H1 (cell line): ENCODE data around the gene NUCB1. TPM values are rescaled to one million over a fixed set of nuclear protein-coding genes. Genes with fewer than 3 reads are reported as not detected.
"Not testable (repeated sequence)": the region's sequence is repeated elsewhere in the genome, so short reads cannot be mapped to it uniquely, and the experiment has no call there.

Source experiments
- CTCF ChIA-PET: fragments of 300-600 bp; sonication (Branson Sonifier 250); formaldehyde crosslinking; loops from one replicate; lab custom pipeline; 2021; ENCODE audit not compliant: partially characterized antibody; lab: Charles Lee
- POLR2A ChIA-PET: fragments of 300-600 bp; sonication (Branson Sonifier 250); formaldehyde crosslinking; loops from one replicate; lab custom pipeline; 2021; ENCODE audit warnings: inconsistent platforms; ENCODE audit not compliant: partially characterized antibody; lab: Charles Lee
- DNase-seq, 2 experiments: peaks; one replicate each; pipeline versions ENCODE4 v3.0.0 to v3.0.0-alpha.2; 2010 to 2022; ENCODE audit warnings: low spot score in 2 of 2, low read depth in 1 of 2, mixed read lengths in 1 of 2
- FAIRE-seq: peaks from 2 replicates; lab custom pipeline; 2011; peaks lifted over from hg19 to GRCh38; lab: Jason Lieb, UNC
- H2AFZ ChIP-seq: 2 replicates; pipeline ENCODE4 v1.8.1; 2012; ENCODE audit warnings: low read length, inconsistent platforms
- H2AK5ac ChIP-seq: 2 replicates; pipeline ENCODE4 v1.6.1; 2013; ENCODE audit warnings: low read depth, low read length
- H2BK120ac ChIP-seq: replicated peaks from 2 replicates; pipeline ENCODE3; 2013; ENCODE audit warnings: low read depth, low read length, inconsistent platforms
- H2BK12ac ChIP-seq: 2 replicates; pipeline ENCODE4 v1.6.1; 2013; ENCODE audit warnings: low read depth, low read length
- H2BK15ac ChIP-seq: 2 replicates; pipeline ENCODE4 v1.6.1; 2013; ENCODE audit warnings: low read length
- H2BK20ac ChIP-seq: 2 replicates; pipeline ENCODE4 v1.6.1; 2013; ENCODE audit warnings: low read length
- H2BK5ac ChIP-seq: 2 replicates; pipeline ENCODE4 v1.6.1; 2013; ENCODE audit warnings: low read depth, low read length
- H3K14ac ChIP-seq: 2 replicates; pipeline ENCODE4 v1.6.1; 2013; ENCODE audit warnings: inconsistent platforms; ENCODE audit not compliant: insufficient read length
- H3K18ac ChIP-seq: 2 replicates; pipeline ENCODE4 v1.6.1; 2013; ENCODE audit warnings: low read length; ENCODE audit errors: extremely low read depth
- H3K23ac ChIP-seq: 2 replicates; pipeline ENCODE4 v1.6.1; 2013; ENCODE audit warnings: inconsistent platforms; ENCODE audit not compliant: insufficient read length
- H3K23me2 ChIP-seq: 2 replicates; pipeline ENCODE4 v1.6.1; 2013; ENCODE audit warnings: low read depth, low read length
- H3K27ac ChIP-seq: 2 replicates; pipeline ENCODE4 v1.6.1; 2011; ENCODE audit warnings: low read depth, low read length, inconsistent platforms
- H3K27me3 ChIP-seq, 4 experiments: replicated peaks in 1 of 4; 1 replicate in 1 of 4; 2 replicates in 3 of 4; pipeline versions ENCODE4 v1.6.1 to v1.8.1; 2011 to 2013; ENCODE audit warnings: low read length in 3 of 4, mild to moderate bottlenecking in 3 of 4, inconsistent platforms in 2 of 4, mixed read lengths in 2 of 4, moderate library complexity in 1 of 4; ENCODE audit not compliant: control insufficient read depth in 3 of 4, insufficient read depth in 3 of 4; ENCODE audit errors: extremely low read depth in 1 of 4
- H3K36me3 ChIP-seq, 4 experiments: 2 replicates each; pipeline versions ENCODE4 v1.6.1 to v1.8.1; 2011 to 2013; ENCODE audit warnings: mild to moderate bottlenecking in 4 of 4, low read length in 3 of 4, moderate library complexity in 2 of 4, control low read depth in 1 of 4, inconsistent platforms in 1 of 4; ENCODE audit not compliant: insufficient read depth in 4 of 4, control insufficient read depth in 2 of 4
- H3K4ac ChIP-seq: replicated peaks from 2 replicates; pipeline ENCODE3; 2013; ENCODE audit warnings: low read length, low read depth, mixed read lengths, inconsistent platforms; ENCODE audit not compliant: insufficient read length
- H3K4me1 ChIP-seq, 4 experiments: replicated peaks in 1 of 4; 1 replicate in 1 of 4; 2 replicates in 3 of 4; pipeline versions ENCODE4 v1.6.1 to v1.8.1; 2011 to 2013; ENCODE audit warnings: low read length in 3 of 4, inconsistent platforms in 2 of 4, mixed read lengths in 1 of 4; ENCODE audit not compliant: insufficient read depth in 4 of 4, control insufficient read depth in 3 of 4
- H3K4me2 ChIP-seq, 2 experiments: 2 replicates each; pipeline versions ENCODE4 v1.6.1 to v1.8.1; 2011 to 2013; ENCODE audit warnings: low read depth in 2 of 2, low read length in 2 of 2, control low read depth in 1 of 2, inconsistent platforms in 1 of 2, mild to moderate bottlenecking in 1 of 2; ENCODE audit not compliant: insufficient read depth in 1 of 2
- H3K4me3 ChIP-seq, 4 experiments: fragments of 200-600, 300-600 bp in 1 of 4; sonication (generic), shearing (Covaris generic), sonication (Bioruptor Twin) in 1 of 4; 2 replicates each; pipeline versions ENCODE4 v1.5.1 to v1.8.1; 2011 to 2016; ENCODE audit warnings: low read length in 4 of 4, low read depth in 3 of 4, control low read depth in 2 of 4, inconsistent platforms in 2 of 4, mild to moderate bottlenecking in 2 of 4, mixed read lengths in 1 of 4, moderate library complexity in 1 of 4; ENCODE audit not compliant: insufficient read depth in 2 of 4; ENCODE audit errors: extremely low read depth in 1 of 4
- H3K56ac ChIP-seq: replicated peaks from 2 replicates; pipeline ENCODE3; 2013; ENCODE audit warnings: low read depth, mild to moderate bottlenecking, mixed read lengths, low read length, inconsistent platforms; ENCODE audit not compliant: insufficient read length
- H3K79me1 ChIP-seq: 2 replicates; pipeline ENCODE4 v1.6.1; 2013; ENCODE audit warnings: low read depth, low read length, control low read depth
- H3K79me2 ChIP-seq, 2 experiments: 2 replicates each; pipeline versions ENCODE4 v1.6.1 to v1.8.1; 2012 to 2013; ENCODE audit warnings: low read length in 2 of 2, mild to moderate bottlenecking in 2 of 2, inconsistent platforms in 1 of 2; ENCODE audit not compliant: insufficient read depth in 2 of 2, control insufficient read depth in 1 of 2
- H3K9ac ChIP-seq, 4 experiments: replicated peaks in 1 of 4; 1 replicate in 1 of 4; 2 replicates in 3 of 4; pipeline versions ENCODE4 v1.6.1 to v1.8.1; 2011 to 2013; ENCODE audit warnings: low read depth in 3 of 4, low read length in 3 of 4, control low read depth in 2 of 4, mild to moderate bottlenecking in 2 of 4, moderate library complexity in 2 of 4, inconsistent platforms in 1 of 4; ENCODE audit errors: extremely low read depth in 1 of 4
- H3K9me3 ChIP-seq, 2 experiments: 2 replicates each; pipeline versions ENCODE4 v1.6.1 to v1.8.1; 2012 to 2013; ENCODE audit warnings: mild to moderate bottlenecking in 2 of 2, moderate library complexity in 2 of 2, control low read depth in 1 of 2, inconsistent platforms in 1 of 2, low read depth in 1 of 2, low read length in 1 of 2, mixed read lengths in 1 of 2; ENCODE audit not compliant: insufficient read depth in 2 of 2
- H4K20me1 ChIP-seq, 2 experiments: replicated peaks in 1 of 2; 2 replicates each; pipeline versions ENCODE3 to v1.8.1; 2011 to 2013; ENCODE audit warnings: inconsistent platforms in 2 of 2, low read length in 2 of 2, mild to moderate bottlenecking in 1 of 2; ENCODE audit not compliant: insufficient read depth in 2 of 2, control insufficient read depth in 1 of 2
- H4K5ac ChIP-seq: 2 replicates; pipeline ENCODE4 v1.6.1; 2013; ENCODE audit warnings: low read length, low read depth, mixed read lengths, inconsistent platforms; ENCODE audit not compliant: insufficient read length
- H4K8ac ChIP-seq: 2 replicates; pipeline ENCODE4 v1.8.0; 2013; ENCODE audit warnings: mild to moderate bottlenecking, moderate library complexity, low read length, inconsistent platforms; ENCODE audit not compliant: insufficient read depth; ENCODE audit errors: extremely low read depth
- H4K91ac ChIP-seq: replicated peaks from 2 replicates; pipeline ENCODE3; 2013; ENCODE audit warnings: low read length, mixed read lengths, inconsistent platforms; ENCODE audit not compliant: insufficient read length
- WGBS, 2 experiments: shearing (Covaris generic) in 1 of 2; methylation state at CpG; one replicate each; pipeline versions ENCODE4 v1.1.6 to v1.1.7; 2013 to 2015; ENCODE audit warnings: low lambda C conversion rate in 2 of 2, mixed read lengths in 2 of 2, inconsistent platforms in 1 of 2, low coverage in 1 of 2, missing lambda C conversion rate in 1 of 2; ENCODE audit not compliant: insufficient replicate concordance in 2 of 2, insufficient coverage in 1 of 2, insufficient read length in 1 of 2; ENCODE audit errors: extremely low coverage in 1 of 2, missing lambda C conversion rate in 1 of 2; 5-methylcytosine and 5-hydroxymethylcytosine counted together
- polyA plus RNA-seq, 7 experiments: library from polyadenylated mRNA; depleted of rRNA in 3 of 7; stranded (reverse) in 5 of 7; unstranded in 2 of 7; fragments of >200 nt in 5 of 7; fragments of 200-250 nt in 2 of 7; gene quantifications; 1 replicate in 5 of 7; 2 replicates in 1 of 7; 4 replicates in 1 of 7; pipeline versions ENCODE4 v1.2.1 to v1.2.3, GENCODE V29; 2011 to 2013; ENCODE audit warnings: missing spikeins in 2 of 7, mixed read lengths in 2 of 7
- total RNA-seq: library from RNA; stranded (reverse); fragmentation: NEBNext Ultra II Directional; extraction: Animal tissue kit (Norgen Biotek cat#: 25700); gene quantifications from 2 replicates; pipeline ENCODE4 v1.2.1, GENCODE V29; 2021

The NUCB1 gene
- total and polyA plus RNA-seq, 2 of the 8 experiments (the other 6 are each of a cell fraction or from before 2014, with no cell fraction given) = 111 to 121 TPM

DNA sequence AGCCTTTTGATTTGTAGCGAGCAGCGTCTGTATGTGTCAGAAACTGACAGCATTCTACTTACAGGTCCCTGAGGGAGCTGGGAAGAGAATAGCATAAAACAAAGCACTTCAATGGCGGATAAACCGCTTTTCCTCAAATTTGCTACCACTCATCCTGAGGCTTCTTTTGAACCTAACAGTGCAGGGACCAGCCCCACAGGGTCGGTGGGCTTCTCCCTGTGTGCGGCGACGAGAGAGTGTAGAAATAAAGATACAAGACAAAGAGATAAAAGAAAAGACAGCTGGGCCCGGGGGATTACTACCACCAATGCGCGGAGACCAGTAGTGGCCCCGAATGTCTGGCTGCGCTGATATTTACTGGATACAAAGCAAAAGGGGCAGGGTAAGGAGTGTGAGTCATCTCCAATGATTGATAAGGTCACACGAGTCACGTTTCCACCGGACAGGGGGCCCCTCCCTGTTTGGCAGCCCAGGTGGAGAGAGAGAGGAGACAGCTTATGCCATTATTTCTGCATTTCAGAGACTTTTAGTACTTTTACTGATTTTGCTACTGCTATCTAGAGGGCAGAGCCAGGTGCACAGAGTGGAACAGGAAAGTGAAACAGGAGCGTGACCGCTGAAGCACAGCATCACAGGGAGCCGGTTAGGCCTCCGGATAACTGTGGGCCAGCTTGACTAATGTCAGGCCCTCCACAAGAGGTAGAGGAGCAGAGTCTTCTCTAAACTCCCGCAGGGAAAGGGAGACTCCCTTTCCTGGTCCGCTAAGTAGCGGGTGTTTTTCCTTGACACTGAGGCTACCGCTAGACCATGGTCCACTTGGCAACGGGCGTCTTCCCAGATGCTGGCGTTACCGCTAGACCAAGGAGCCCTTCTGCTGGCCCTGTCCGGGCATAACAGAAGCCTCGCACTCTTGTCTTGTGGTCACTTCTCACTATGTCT, 23.8 kb upstream of the NUCB1 start:
- not testable (repeated sequence) for H3K23me2 ChIP-seq, H2BK20ac ChIP-seq, H2AK5ac ChIP-seq, H2BK15ac ChIP-seq, H4K5ac ChIP-seq, H3K4me2 ChIP-seq, H3K79me1 ChIP-seq, DNase-seq, H4K91ac ChIP-seq, H2AFZ ChIP-seq, H4K8ac ChIP-seq, H3K27me3 ChIP-seq, H3K23ac ChIP-seq, H3K9ac ChIP-seq, H3K18ac ChIP-seq, H2BK12ac ChIP-seq, H3K9me3 ChIP-seq, H3K4me3 ChIP-seq, H2BK5ac ChIP-seq, H2BK120ac ChIP-seq, H3K14ac ChIP-seq, H3K27ac ChIP-seq, H3K56ac ChIP-seq, FAIRE-seq, H3K4ac ChIP-seq
- Histone ChIP-seq H3K4me1 (peaks cover 4 to 14% (median 7%) of the 10 kb centered on the region in 4 experiments; a peak in 6 of 7 replicates), H3K36me3 (peaks cover 13 to 31% (median 21%) of the 10 kb centered on the region in 4 experiments; a peak in 7 of 8 replicates), H4K20me1 (peaks cover 9 to 13% of the 10 kb centered on the region in 2 experiments), H3K79me2 (peaks cover 7 to 25% of the 10 kb centered on the region in 2 experiments; a peak in 3 of 4 replicates)
- ChIA-PET POLR2A (interaction anchor here (0.6 to 7.2 kb wide), 12 partner anchors 8 to 101 kb away, joined by 3 to 115 read pairs (median 3); no protein-coding TSS in a partner anchor), CTCF (interaction anchor here (0.6 to 2.0 kb wide), 4 partner anchors 9 to 88 kb away, joined by 3 to 4 read pairs (median 4); no protein-coding TSS in a partner anchor)
- 96% methylated on average over 30 of the region's 30 CpGs; no CpG with 5 or more reads in 1 of the 2 experiments for WGBS, 2 experiments
